Measurements from ENCODE around the gene CARD19.
A peak's percentile ranks its signal among the peaks of the same experiment; 100 is the strongest.

CARD19 gene

DNA sequence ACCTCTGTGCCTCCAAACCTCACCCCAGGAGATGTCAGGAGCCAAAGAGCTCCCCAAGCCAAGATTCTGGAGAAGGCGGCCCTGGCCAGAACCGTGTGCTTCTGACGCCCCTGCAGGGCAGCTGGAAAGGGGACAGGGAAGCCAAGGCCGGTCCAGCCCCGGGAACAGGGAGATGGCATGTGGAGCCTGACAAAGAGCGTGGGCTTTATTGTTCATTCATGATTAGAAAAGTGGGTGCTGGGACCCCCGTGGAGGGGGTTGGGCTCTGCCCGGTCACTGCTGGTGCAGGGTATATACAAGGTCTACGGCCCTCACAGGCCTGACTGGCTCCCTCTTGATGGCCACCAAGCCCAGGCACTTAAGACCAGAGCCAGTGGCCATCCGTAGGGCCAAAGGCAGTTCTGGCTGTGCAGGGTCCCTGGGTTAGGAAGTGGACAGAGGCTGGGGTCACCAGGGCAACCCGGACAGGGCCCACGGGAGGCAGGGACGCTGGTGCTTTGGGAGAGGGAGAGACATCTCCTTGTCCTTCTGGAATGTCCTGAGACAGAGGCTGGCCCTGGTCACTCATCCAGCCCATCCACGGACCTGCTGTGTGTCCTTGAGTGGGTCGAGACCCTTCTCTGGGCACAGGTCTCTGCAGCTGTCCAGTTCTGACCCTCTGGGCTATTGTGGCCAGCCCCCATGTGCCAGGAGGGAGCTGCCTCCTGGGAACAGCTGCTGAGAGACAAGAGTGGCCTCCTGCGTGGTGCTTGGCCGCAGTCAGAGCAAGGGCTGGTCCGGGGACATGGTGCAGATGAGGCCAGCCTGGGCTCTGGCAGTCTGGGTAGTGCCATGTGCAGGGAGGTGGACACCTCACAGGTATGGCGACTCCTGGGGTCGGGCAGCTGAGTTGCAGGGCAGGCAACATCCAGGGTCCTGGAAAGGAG lies 25.6 kb downstream of the CARD19 start:
- no peak for DNase-seq

DNA sequence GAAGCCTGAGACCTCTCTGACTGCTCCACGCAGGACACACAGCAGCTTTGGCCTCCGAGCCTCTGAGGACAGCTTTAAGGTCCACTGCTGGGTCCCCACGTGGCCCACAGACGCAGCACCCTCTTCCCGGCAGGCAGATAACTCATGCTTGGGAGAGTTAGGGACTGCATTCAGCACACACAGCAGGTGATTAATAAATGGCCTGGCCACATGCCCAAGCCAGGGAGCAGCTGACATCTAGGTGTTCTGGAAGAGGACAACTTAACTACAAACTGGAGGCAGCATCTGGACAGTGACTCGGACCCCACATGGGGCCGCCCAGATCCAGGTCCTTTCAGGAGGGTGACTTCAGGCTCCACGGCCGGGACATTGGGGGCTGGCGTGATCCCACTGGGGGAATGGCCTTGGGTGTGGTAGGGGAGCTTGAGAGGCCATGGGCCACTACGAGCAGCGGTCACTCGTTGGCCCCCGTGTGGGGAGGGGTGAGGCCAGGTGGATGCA lies 26.8 kb downstream of the CARD19 start:
- no peak for DNase-seq

DNA sequence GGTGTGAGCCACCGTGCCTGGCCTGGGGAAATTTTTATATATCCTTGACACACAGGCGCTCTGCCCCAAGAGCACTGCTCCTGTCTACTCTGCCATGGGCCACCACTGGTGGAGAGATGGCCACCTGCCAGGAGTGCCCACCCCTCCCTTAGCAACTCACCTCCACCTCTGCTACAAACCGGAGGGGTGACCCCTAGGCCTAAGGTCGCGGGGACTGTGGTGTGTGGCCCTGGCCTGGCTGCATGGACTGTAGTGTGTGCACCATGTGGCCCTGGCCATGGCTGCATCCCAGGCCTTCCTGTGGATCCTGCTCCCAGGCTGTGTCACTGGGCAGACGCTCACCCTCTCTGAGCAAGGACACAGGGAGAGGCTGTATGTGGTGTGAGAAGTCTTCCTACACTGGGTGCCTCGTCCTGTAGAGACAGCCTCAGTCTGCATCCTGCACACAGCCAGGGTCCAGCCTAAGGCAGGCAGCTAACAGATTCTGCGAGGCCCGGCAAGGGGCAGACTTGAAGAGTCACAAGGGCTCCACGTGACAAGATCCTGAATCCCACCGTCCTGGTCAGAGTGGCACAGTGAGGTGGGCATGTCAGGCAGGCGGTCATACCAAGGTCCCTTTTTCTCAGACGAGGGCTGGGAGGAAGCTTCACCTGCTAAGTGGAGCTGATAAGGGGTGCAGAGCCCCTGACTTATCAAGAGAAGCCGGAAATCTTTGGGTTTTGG lies 27.7 kb downstream of the CARD19 start:
- DNase-seq = no peak

DNA sequence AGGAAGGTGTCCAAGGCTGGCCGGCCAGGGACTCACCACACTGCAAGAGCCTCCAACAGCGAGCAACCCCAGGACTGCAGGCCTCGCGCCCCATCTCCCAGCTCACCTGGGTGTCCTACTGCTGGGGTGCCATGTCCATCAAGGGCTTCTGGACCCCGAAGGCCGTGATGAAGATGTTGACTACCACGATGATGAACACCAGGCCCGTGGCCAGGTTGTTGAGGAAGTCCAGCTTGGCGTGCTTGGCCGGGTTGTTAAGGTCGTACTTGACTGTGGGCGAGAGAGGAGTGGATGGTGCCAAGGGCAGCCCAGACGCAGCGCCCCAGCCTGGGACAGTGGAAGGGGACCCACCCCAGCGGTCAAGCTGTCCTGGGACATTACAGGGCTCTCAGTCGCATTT lies 28.8 kb downstream of the CARD19 start:
- DNase-seq = no peak

DNA sequence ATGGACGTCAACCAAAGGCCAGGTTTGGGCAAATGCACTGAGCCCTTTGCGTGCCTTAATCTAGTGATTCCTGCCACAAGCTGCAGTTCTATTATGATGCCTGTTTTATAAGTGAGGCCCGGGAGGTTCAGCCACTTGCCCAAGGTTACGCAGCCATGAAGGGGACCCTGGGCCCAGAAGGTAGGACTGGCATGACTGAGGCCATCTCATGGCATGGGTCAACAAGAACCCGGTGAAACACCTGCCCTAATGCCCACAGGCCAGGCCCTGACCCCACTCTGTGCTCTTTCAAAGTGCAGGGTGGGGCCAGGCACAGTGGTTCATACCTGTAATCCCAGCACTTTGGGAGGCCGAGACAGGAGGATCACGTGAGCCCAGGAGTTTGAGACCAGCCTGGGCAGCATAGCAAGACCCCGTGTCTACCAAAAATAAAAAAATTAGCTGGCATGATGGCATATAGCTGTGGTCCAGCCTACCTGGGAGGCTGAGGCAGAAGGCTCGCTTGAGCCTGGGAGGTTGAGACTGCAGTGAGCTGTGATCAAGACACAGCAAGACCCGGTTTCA lies 29.4 kb downstream of the CARD19 start:
- DNase-seq = no peak

DNA sequence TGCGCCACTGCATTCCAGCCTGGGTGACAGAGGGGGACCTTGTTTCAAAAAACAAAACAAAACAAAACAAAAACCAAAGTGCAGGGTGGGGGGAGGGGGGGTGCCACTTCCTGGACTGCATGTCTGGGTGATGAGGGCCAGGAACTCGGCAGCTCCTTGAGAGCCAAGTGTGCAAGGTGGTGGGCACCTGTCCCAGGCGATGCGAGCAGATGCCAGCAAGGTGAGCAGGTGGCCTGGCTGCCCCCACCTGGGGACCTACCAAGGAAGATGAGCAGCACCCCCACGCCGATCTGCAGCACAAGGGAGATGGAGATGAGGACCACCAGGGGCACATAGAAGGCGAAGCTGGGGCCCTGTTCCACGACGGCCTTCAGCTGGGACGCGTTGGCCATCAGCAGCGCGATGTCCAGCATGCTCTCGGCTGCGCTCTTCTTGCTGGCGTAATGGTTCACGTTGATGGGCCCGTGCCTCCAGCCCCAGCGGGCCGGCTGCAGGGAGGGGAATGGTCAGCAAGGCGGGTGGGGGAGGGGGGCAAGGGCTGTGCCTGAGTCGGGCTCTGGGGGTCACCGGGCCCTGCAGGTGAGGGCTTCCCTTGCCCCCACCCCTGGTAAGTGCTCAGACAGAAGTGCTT lies 30.2 kb downstream of the CARD19 start:
- DNase-seq = peak; percentile 38

DNA sequence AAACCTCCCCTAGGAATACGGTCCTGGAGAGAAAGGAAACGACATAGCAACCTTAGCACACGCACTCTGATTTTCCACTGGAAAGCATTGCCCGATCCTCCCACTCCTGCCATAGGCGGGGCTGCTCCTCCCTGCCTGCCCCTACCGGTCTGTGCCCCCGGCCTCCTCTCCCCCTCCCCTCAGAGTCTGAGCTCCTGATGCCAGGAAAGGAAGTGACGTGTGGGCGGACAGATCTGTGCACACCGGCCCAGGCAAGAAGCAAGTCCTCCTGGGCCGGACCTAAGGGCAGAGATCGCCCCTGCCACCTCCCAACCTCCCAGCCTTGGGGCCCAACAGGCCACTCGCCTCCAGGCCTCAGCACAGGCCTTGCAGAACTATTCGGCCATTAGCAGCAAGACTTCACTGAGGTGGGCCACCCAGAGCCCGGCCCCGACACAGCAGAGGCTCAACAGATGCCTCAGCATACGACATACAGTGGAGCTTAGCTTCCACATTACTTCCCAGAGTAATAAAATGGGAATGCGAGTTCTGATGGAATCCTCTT lies 30.9 kb downstream of the CARD19 start:
- DNase-seq = no peak

DNA sequence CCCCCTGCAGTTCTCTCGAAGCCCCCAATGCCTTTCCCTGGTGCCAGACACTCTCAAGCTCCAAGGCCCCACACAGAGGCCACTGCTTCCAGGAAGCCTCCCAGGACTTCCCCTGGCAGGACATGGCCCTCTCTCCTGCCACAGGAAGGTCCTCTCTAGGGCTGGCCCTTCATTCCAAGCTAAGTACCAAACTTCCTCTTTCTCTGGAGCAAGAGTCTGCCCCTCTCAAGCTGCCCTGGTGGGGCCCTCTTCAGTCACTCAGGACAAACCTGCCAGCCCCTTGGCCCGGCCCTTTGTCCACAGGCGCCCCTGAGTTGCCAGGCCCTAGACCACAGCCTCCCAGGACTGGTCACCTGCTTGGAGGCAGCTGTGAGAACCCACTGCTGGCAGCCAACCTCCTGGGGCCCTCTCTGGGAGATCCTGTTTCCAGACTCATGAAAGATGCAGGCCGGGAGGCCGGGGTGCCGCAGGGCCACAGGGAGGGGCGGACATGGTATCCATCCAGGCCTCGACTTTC lies 31.4 kb downstream of the CARD19 start:
- DNase-seq = no peak

DNA sequence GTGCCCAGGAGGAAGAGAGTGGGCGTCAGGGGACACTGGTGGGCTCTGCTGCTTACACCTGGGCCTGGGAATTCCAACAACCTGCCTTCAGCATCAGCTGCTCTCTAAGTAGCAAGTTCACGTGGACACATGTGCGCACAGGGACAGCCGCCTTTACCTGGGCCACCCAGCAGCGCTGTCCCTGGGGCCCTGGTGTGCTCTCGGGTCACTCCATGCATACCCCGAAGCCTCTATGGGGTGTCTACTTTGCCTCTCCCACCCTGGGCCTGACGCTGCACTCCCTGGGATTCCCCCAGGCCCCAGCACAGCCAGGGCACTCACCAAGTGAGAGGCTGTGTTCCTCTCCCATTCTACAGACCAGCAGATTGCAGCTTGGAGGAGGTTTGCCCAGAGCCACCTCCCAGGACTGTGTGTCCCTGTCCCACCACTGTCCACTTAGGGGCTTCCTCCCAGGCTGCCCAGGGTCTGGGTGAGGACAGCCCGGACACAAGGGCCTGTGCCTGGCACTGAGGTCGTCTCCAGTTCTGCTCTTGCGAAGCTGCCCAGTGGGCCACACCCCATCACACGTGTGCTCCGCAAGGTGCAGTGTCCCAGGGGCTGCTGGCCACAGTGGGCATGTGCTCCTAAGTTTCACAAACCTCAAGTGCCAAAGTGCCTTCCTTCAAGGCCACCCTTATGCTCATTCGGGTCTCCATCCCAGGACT lies 32.1 kb downstream of the CARD19 start:
- DNase-seq = no peak

DNA sequence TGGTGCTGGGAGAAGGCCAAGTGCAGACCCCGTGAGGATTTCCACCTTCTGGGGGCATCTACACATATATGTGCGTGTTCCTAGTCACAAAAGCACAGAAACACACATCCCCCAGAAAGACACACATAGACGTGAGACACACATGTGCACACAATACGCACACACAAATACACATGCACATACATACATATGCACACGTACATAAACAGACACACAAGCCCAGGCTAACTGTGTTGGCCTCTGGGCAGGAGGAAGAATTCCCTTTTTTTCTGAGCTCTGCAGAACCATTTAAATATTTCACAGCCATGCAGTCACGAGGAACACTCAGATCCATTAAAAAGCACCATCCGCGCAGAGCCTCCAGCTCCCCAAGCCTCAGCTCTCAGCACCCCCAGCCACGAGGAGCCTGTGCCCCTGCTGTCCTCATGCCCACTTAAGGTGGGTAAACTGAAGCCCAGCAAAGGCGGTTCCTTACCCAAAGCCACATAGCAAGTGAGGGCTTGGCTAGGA lies 32.8 kb downstream of the CARD19 start:
- no peak for DNase-seq

DNA sequence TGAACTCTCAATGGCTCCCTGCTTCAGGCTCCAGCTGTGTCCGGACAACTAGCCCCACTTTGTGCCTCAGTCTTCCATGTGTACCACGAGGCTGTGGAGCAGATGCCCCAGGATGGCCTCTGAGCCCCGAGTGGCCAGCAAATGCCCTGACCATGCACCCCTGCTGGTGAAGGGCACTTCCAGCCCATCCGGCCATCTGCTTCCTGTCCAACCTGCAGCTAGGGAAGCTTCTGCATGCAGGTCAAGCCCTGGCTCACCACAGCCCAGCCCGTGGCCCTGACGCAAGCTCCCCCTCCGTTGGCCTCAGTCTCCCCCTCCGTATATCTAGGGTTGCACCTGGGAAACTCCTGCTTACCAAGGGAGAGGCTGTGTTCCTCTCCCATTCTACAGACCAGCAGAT lies 33.3 kb downstream of the CARD19 start:
- no peak for DNase-seq

DNA sequence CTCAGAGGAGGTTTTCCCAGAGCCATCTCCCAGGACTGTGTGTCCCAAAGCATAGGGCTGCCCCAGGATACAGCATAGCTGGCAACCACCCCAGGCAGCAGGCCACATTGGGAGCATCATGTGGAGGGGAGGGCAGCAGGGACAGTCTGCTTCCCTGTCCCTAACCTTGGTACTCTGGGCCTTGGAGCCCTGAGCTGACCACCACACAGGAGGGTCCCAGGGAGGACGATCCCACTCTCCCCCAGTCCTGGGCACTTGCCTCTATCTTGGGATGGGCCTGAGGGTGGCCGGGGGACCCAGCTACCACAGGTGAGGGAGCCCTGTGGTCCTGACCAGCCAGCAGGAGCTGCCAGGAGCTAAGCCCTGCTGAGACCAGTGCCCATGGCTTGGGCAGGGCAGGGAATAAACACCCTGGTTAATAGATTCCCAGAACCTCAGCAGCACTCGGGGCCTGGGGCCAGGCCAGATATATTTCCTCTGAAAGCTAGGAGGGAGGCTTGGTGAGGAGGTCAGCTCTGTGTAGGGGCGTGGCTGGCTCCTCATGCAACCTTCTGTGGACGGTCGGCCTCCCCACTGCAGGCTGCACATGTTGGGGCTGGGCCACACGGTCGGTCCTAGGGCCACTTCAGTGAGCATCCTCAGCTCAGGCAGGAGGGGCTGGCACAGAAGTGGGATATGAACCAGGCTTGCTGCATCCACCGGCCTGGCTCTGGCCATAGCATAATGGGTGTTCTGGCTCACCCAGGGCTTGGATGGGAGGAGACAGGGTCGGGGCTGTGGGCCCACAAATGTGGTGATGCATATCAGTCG lies 33.9 kb downstream of the CARD19 start:
- DNase-seq = no peak

DNA sequence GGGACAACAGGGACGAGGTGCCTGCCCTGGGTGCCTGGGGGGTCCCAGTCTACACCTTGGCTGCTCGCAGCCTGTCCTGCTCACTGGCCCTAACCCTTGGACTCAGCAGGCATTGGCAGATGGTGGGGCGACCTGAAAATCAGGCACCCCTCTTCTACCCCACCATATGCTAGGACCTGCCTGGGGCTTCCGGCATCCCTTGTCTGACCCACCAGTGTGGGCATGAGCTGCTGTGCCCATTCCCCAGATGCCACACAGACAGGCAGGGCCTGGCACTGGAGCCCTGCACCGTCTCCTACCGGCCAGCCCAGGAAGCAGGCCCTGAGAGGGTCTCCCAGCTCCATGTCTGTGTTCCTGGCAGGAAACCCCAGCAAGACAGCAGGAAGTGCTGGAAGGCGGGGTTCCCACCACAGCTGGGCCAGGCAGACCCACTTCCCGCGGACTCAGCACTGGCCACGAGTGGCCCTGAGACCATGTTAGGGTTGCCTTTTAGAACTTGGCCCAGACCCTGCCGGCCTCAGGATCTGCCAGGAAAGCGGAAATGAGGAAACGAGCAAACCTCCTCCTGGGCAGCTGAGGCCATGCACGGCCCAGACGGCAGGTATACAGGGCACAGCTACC lies 35.0 kb downstream of the CARD19 start:
- DNase-seq = no peak

DNA sequence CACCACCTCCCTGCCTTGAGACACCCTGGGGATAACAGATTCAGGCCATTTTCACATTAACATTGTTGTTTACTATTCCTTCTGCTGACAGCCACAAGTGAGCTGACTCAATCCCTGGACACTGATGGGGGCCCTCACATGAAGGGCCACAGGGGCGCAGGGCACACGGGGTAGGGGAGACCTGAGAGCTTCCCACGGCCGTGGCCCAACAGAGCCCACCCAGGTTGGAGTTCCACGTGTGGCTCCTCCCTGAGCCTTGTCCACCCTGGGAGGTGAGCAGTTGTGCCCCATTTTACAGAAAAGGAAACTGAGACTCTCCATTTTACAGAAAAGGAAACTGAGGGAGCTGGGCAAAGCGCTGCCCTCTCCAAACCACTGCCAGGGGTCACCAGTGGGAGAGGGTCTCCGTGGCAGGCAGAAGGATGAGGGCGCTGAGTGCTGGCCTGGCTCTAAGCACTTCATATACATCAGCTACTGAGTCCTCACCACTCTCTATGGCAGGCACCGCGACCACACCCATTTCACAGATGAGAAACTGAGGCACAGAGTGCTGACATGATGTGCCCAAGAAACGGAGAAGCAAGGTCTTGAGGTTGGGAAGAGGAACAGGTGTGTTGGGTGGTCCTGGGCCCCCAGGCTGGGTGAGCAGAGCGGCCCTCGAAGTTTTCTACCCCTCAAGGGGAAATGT lies 35.7 kb downstream of the CARD19 start:
- no peak for DNase-seq

DNA sequence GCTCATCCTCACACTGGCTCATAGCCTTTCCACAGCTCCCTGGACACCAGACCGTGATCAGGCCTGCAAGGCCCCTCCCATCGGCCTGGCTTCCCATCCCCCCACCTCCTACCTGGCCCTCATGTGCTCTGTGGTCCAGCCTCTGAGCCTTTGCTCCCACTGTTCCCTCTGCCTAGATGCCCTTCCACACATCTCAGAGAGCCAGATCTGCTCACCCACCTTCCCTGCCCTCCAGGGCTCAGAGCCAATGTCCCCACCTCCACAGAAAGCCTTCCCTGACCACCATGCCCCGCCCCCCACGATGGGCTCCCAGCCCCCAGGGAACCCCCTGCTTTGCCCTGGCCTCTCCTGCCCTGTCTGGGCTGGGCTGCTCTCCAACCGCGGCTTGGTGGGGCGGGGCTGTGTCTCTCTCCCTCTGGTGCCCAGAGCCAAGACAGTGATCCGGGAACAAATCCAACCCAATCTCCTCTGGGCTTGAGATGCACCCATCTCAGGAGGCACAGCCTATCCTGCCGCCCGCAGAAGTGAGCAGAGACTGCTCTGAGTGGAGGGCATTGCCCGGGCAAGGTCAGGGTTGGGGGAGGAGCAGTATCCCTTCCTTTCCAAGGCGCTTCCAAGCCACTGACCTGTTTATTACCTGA lies 36.4 kb downstream of the CARD19 start:
- DNase-seq = no peak

DNA sequence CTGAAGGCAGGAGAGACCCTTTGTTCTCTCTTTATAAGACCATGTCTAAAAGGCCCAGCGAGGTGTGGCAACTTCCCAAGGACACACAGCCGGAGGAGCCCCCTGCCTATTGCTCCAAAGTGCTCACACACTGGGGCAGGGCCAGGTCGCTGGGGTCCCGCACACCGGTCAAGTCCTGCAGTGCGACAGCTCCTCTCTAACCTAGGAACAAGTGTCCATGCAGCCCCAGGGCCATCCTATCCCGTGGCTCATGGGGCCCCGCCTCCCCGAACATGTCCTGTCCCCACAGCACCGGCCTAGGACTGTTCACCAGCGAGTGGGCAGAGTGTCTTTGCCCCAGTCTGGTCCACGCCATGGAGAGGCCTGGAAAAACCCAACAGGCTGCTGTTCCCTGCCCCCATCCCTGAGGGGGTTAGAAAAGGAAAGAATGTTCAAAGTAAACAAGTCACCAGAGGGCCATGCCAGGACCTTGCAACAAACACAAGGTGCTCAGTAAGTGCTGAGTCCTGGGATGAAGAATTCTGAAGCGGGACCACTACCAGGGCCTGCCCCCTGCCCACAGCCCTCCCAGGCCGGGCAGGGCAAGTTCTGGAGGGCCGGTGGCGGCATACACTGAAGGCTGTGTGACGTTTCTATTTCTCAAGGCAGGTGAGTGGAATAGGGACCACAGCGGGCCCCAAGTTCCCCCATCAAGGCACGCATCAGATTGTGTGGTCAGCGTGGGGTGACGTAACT lies 37.1 kb downstream of the CARD19 start:
- DNase-seq = peak; percentile 75

DNA sequence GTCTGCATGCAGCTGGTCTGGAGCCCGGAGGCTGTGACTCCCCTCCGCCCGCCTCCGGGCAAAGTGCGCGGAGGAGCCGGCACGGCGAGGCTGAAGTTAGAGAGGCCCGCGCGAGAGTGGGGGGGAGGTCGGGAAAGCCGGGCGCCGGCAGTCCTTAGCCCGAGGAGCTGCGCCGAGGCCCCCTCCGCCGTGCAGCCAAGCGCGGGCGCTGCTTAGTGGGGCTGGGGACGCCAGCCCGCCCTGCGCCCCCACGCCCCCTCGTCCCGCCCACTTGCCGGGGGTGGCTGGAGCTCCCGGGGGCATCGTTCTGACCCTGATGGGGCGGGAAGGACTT lies 37.6 kb downstream of the CARD19 start:
- no peak for DNase-seq

DNA sequence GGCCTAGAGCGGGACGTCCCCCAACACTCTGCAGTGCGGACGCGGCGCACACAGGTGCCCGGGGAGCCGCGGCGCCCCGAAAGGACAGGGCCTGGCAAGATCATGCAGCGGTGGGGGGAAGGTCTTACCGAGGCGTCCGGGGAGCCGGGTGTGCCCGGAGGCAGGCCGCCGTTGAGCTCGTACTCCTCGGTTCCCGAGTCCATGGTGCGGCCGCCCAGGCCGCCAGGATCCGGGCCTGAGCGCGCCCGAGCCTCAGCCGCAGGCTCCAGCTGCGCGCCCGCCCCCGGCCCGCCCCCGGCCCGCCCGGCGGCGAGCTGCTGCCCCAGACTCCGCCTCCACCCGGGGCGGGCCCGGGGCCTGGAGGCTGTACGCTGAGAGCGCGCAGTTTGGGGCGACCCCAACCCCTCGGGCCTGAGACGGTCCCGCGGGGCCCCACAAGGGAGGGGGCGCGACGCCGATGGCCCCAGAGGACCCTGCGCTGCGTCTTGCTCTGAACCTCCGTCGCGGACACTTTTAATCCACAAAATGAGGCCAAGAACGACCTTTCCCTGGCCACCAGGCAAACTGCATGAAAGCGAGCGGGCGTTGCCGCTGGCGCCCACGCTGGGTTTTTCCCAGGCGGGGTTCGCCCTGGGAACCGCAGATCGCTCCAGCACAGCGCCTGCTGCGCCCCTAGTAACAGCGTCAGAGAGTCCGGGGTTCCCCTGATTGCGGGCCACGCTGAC lies 38.2 kb downstream of the CARD19 start, which contains the start of gene NINJ1:
Gene NINJ1, minus strand, starts transcription at position 237 of the 725 bp plus-strand sequence. Its CDS starts 34 bp downstream, at position 203.
- peak; percentile 92 for DNase-seq
